ENCODE measurements around the gene GSN. TPM values are rescaled to one million over a fixed set of nuclear protein-coding genes. Genes with fewer than 3 reads are reported as not detected.

The GSN gene
- total and polyA plus RNA-seq, 2 of the 8 experiments (the other 6 are each of a cell fraction or from before 2014, with no cell fraction given), result 52.3 to 94.5 TPM

GRCh38 chr9:121305269-121305994, 37.5 kb downstream of the GSN start:
- H3K36me3 ChIP-seq (ENCODE audit: control insufficient read depth in 2 of 4, insufficient read depth in 4 of 4, low read length in 3 of 4), result no peaks in the 10 kb centered on the region; a peak in 2 of 8 replicates
- H3K4me1 ChIP-seq (replicated peaks in 1 of 4; ENCODE audit: control insufficient read depth in 3 of 4, insufficient read depth in 4 of 4, low read length in 3 of 4), result peaks cover 2 to 10% (median 4%) of the 10 kb centered on the region in 4 experiments; a peak in 6 of 7 replicates
- no peaks in the 10 kb centered on the region for H3K23me2 ChIP-seq (ENCODE audit: low read depth, low read length)
- no peak overlapping the region for H2AFZ ChIP-seq (ENCODE audit: low read length)
- ChIA-PET POLR2A (ENCODE audit: partially characterized antibody) (no interaction called here), CTCF (ENCODE audit: partially characterized antibody) (interaction anchor here (1.2 to 6.4 kb wide), 5 partner anchors 13 to 94 kb away, joined by 3 to 37 read pairs (median 22); no protein-coding TSS in a partner anchor)
- no peak overlapping the region for H3K4me3 ChIP-seq (ENCODE audit: extremely low read depth in 1 of 4, insufficient read depth in 2 of 4, low read depth in 3 of 4, low read length in 4 of 4)
- H3K56ac ChIP-seq (replicated peaks; ENCODE audit: insufficient read length, low read depth, low read length), result no peak overlapping the region
- H3K27me3 ChIP-seq (replicated peaks in 1 of 4; ENCODE audit: control insufficient read depth in 3 of 4, extremely low read depth in 1 of 4, insufficient read depth in 3 of 4, low read length in 3 of 4), result peaks cover 5 to 14% (median 9%) of the 10 kb centered on the region in 4 experiments
- WGBS, 2 experiments (ENCODE audit: extremely low coverage in 1 of 2, insufficient coverage in 1 of 2, insufficient read length in 1 of 2, insufficient replicate concordance in 2 of 2, low coverage in 1 of 2, low lambda C conversion rate in 2 of 2, missing lambda C conversion rate in 1 of 2), result 80% methylated on average over 13 of the region's 13 CpGs; no CpG with 5 or more reads in 1 of the 2 experiments
- FAIRE-seq (no peak), DNase-seq (ENCODE audit: low read depth in 1 of 2, low spot score in 2 of 2) (no peak)
- no peak overlapping the region for H3K18ac ChIP-seq (ENCODE audit: extremely low read depth, low read length)
- H2AK5ac ChIP-seq (ENCODE audit: low read depth, low read length), result no peak overlapping the region
- no peak overlapping the region for H2BK15ac ChIP-seq (ENCODE audit: low read length)
- no peak overlapping the region for H3K23ac ChIP-seq (ENCODE audit: insufficient read length)
- H2BK12ac ChIP-seq (ENCODE audit: low read depth, low read length), result no peak overlapping the region
- no peak overlapping the region for H4K91ac ChIP-seq (replicated peaks; ENCODE audit: insufficient read length, low read length)
- no peaks in the 10 kb centered on the region for H3K79me2 ChIP-seq (ENCODE audit: control insufficient read depth in 1 of 2, insufficient read depth in 2 of 2, low read length in 2 of 2)
- H3K4me2 ChIP-seq (ENCODE audit: insufficient read depth in 1 of 2, low read depth in 2 of 2, low read length in 2 of 2), result no peak overlapping the region; a peak in 1 of 4 replicates
- H3K14ac ChIP-seq (ENCODE audit: insufficient read length), result no peak overlapping the region
- no peak overlapping the region for H2BK5ac ChIP-seq (ENCODE audit: low read depth, low read length)
- no peak overlapping the region for H2BK120ac ChIP-seq (replicated peaks; ENCODE audit: low read depth, low read length)
- H4K20me1 ChIP-seq (replicated peaks in 1 of 2; ENCODE audit: control insufficient read depth in 1 of 2, insufficient read depth in 2 of 2, low read length in 2 of 2), result peaks cover 2 to 3% of the 10 kb centered on the region in 2 experiments
- no peak overlapping the region for H3K9ac ChIP-seq (replicated peaks in 1 of 4; ENCODE audit: extremely low read depth in 1 of 4, low read depth in 3 of 4, low read length in 3 of 4)
- no peak overlapping the region for H2BK20ac ChIP-seq (ENCODE audit: low read length)
- H3K4ac ChIP-seq (replicated peaks; ENCODE audit: insufficient read length, low read depth, low read length), result no peak overlapping the region
- no peaks in the 10 kb centered on the region for H3K9me3 ChIP-seq (ENCODE audit: insufficient read depth in 2 of 2, low read depth in 1 of 2, low read length in 1 of 2)
- no peaks in the 10 kb centered on the region for H3K79me1 ChIP-seq (ENCODE audit: low read depth, low read length)
- H4K8ac ChIP-seq (ENCODE audit: extremely low read depth, insufficient read depth, low read length), result no peak overlapping the region
- no peak overlapping the region for H4K5ac ChIP-seq (ENCODE audit: insufficient read length, low read depth, low read length)
- no peak overlapping the region for H3K27ac ChIP-seq (ENCODE audit: low read depth, low read length)
- TF ChIP-seq ZNF274 (IDR thresholded peaks at IDR 0.05; ENCODE audit: borderline replicate concordance, extremely low read depth, low read length), result no peak

All from H1 (cell line).